ENCODE data around the gene STRBP. TPM values are rescaled to one million over a fixed set of nuclear protein-coding genes. Genes with fewer than 3 reads are reported as not detected.

The STRBP gene
- total RNA-seq, 1 donor from 2014 or later, result 65.9 TPM

- H3K27me3 Mint-ChIP-seq (ENCODE audit: low read depth), result peaks cover 41% of the 10 kb centered on the region
- no peak overlapping the region for H3K27ac Mint-ChIP-seq
- no peak for DNase-seq (ENCODE audit: low spot score in 2 of 2, unreplicated experiment in 2 of 2)
- H3K9me3 Mint-ChIP-seq, result no peaks in the 10 kb centered on the region
- peaks cover 21% of the 10 kb centered on the region for H3K4me1 Mint-ChIP-seq
- H3K36me3 Mint-ChIP-seq, result no peaks in the 10 kb centered on the region
- H3K4me3 Mint-ChIP-seq, result peak overlapping the region; percentile 63
- no peak for TF ChIP-seq CTCF (IDR thresholded peaks at IDR 0.05; ENCODE audit: unreplicated experiment)
Measured at GRCh38 chr9:123269281-123269680, 895 bp upstream of the STRBP start.

- H3K4me3 Mint-ChIP-seq, result peak overlapping the region; percentile 69
- DNase-seq (ENCODE audit: low spot score in 2 of 2, unreplicated experiment in 2 of 2), result no peak
Measured at GRCh38 chr9:123268199-123268464, 254 bp downstream of the STRBP start.

GRCh38 chr9:123267481-123268198 lies 746 bp downstream of the STRBP start:
- DNase-seq (ENCODE audit: low spot score in 2 of 2, unreplicated experiment in 2 of 2), result no peak
- H3K9me3 Mint-ChIP-seq, result no peaks in the 10 kb centered on the region
- TF ChIP-seq CTCF (IDR thresholded peaks at IDR 0.05; ENCODE audit: unreplicated experiment), result no peak
- H3K27ac Mint-ChIP-seq, result no peak overlapping the region
- H3K36me3 Mint-ChIP-seq, result no peaks in the 10 kb centered on the region
- H3K4me3 Mint-ChIP-seq, result peak overlapping the region; percentile 69
- peaks cover 23% of the 10 kb centered on the region for H3K4me1 Mint-ChIP-seq
- peaks cover 54% of the 10 kb centered on the region for H3K27me3 Mint-ChIP-seq (ENCODE audit: low read depth)

More at GRCh38 chr9:123268199-123268464, 254 bp downstream of the STRBP start:
- TF ChIP-seq CTCF (IDR thresholded peaks at IDR 0.05; ENCODE audit: unreplicated experiment), result no peak
- Mint-ChIP-seq H3K27me3 (ENCODE audit: low read depth) (peaks cover 49% of the 10 kb centered on the region), H3K27ac (no peak overlapping the region), H3K36me3 (no peaks in the 10 kb centered on the region), H3K9me3 (no peaks in the 10 kb centered on the region), H3K4me1 (peaks cover 21% of the 10 kb centered on the region)

- Mint-ChIP-seq H3K36me3 (no peaks in the 10 kb centered on the region), H3K4me1 (peaks cover 23% of the 10 kb centered on the region), H3K4me3 (peak overlapping the region; percentile 69), H3K27me3 (ENCODE audit: low read depth) (peaks cover 59% of the 10 kb centered on the region), H3K9me3 (no peaks in the 10 kb centered on the region), H3K27ac (no peak overlapping the region)
- DNase-seq (ENCODE audit: low spot score in 2 of 2, unreplicated experiment in 2 of 2), result no peak
- TF ChIP-seq CTCF (IDR thresholded peaks at IDR 0.05; ENCODE audit: unreplicated experiment), result no peak
Measured at GRCh38 chr9:123266655-123267399, 1.6 kb downstream of the STRBP start.

- Mint-ChIP-seq H3K27ac (no peak overlapping the region), H3K4me1 (peaks cover 27% of the 10 kb centered on the region), H3K36me3 (no peaks in the 10 kb centered on the region), H3K27me3 (ENCODE audit: low read depth) (peaks cover 64% of the 10 kb centered on the region), H3K4me3 (no peak overlapping the region), H3K9me3 (no peaks in the 10 kb centered on the region)
- no peak for DNase-seq (ENCODE audit: low spot score in 2 of 2, unreplicated experiment in 2 of 2)
- TF ChIP-seq CTCF (IDR thresholded peaks at IDR 0.05; ENCODE audit: unreplicated experiment), result no peak
Measured at GRCh38 chr9:123265833-123266232, 2.6 kb downstream of the STRBP start.
